CD14-positive monocyte (primary cell): ENCODE measurements around the gene CCNL1. TPM values are rescaled to one million over a fixed set of nuclear protein-coding genes. Genes with fewer than 3 reads are reported as not detected.
A peak's percentile ranks its signal among the peaks of the same experiment; 100 is the strongest.

Experiments used
- DNase-seq, 3 donors: peaks; one replicate each; pipeline ENCODE4 v3.0.0-alpha.2; 2011 to 2022
- H2AFZ ChIP-seq: 2 replicates; pipeline ENCODE4 v1.6.0; 2012; ENCODE audit warnings: mild to moderate bottlenecking, low read depth, low read length, inconsistent platforms; ENCODE audit not compliant: insufficient read depth, poor library complexity, severe bottlenecking
- H3K27ac ChIP-seq, 2 donors: 1 replicate in 1 of 2; 2 replicates in 1 of 2; pipeline ENCODE4 v1.5.1; 2012 to 2013; ENCODE audit warnings: low read length in 2 of 2, control low read depth in 1 of 2, inconsistent platforms in 1 of 2, low read depth in 1 of 2, mild to moderate bottlenecking in 1 of 2
- H3K27me3 ChIP-seq, 2 donors: one replicate each; pipeline versions ENCODE4 v1.6.0 to v1.6.1; 2011 to 2013; ENCODE audit warnings: low read length in 2 of 2; ENCODE audit not compliant: control insufficient read depth in 2 of 2, insufficient read depth in 2 of 2
- H3K36me3 ChIP-seq, 2 donors: replicated peaks in 1 of 2; 1 replicate in 1 of 2; 2 replicates in 1 of 2; pipeline versions ENCODE4 v1.5.1 to v1.6.1; 2012 to 2013; ENCODE audit warnings: low read length in 2 of 2, control low read depth in 1 of 2, inconsistent platforms in 1 of 2, mild to moderate bottlenecking in 1 of 2; ENCODE audit not compliant: insufficient read depth in 2 of 2, control insufficient read depth in 1 of 2
- H3K4me1 ChIP-seq, 2 donors: 1 replicate in 1 of 2; 2 replicates in 1 of 2; pipeline versions ENCODE4 v1.5.1 to v1.6.1; 2012 to 2013; ENCODE audit warnings: low read length in 2 of 2, control low read depth in 1 of 2, inconsistent platforms in 1 of 2, mild to moderate bottlenecking in 1 of 2, moderate library complexity in 1 of 2; ENCODE audit not compliant: insufficient read depth in 2 of 2, control insufficient read depth in 1 of 2
- H3K4me2 ChIP-seq: replicated peaks from 2 replicates; pipeline ENCODE3; 2012; ENCODE audit warnings: low read length, moderate library complexity, mild to moderate bottlenecking; ENCODE audit not compliant: poor library complexity, severe bottlenecking; ENCODE audit errors: extremely low read depth
- H3K4me3 ChIP-seq, 3 experiments: fragments of 200-600 bp in 1 of 3; sonication (generic) in 1 of 3; replicated peaks in 1 of 3; 1 replicate in 2 of 3; 2 replicates in 1 of 3; pipeline ENCODE4 v1.5.1; 2011 to 2013; ENCODE audit warnings: low read length in 3 of 3, mild to moderate bottlenecking in 3 of 3, control low read depth in 2 of 3, low read depth in 2 of 3, inconsistent platforms in 1 of 3, moderate library complexity in 1 of 3
- H3K79me2 ChIP-seq: 2 replicates; pipeline ENCODE4 v1.6.0; 2012; ENCODE audit warnings: mild to moderate bottlenecking, control low read depth, inconsistent platforms, low read length, moderate library complexity; ENCODE audit not compliant: insufficient read depth
- H3K9ac ChIP-seq: 2 replicates; pipeline ENCODE4 v1.6.0; 2017; ENCODE audit warnings: low read length, mild to moderate bottlenecking; ENCODE audit not compliant: insufficient read depth, poor library complexity, severe bottlenecking
- H3K9me3 ChIP-seq, 2 donors: replicated peaks in 1 of 2; 1 replicate in 1 of 2; 2 replicates in 1 of 2; pipeline versions ENCODE4 v1.5.1 to v1.6.1; 2012 to 2013; ENCODE audit warnings: low read length in 2 of 2, control low read depth in 1 of 2; ENCODE audit not compliant: control insufficient read depth in 1 of 2, insufficient read depth in 1 of 2
- H4K20me1 ChIP-seq: 2 replicates; pipeline ENCODE4 v1.6.0; 2012; ENCODE audit warnings: mild to moderate bottlenecking, low read length, control low read depth, moderate library complexity; ENCODE audit not compliant: insufficient read depth
- H3K27ac Mint-ChIP-seq, 7 donors: one replicate each; pipeline ENCODE4 v1.8.0; 2020; ENCODE audit warnings: mild to moderate bottlenecking in 7 of 7, mixed read lengths in 7 of 7, moderate library complexity in 6 of 7, inconsistent platforms in 2 of 7
- H3K27me3 Mint-ChIP-seq, 3 donors: one replicate each; pipeline ENCODE4 v1.8.0; 2021 to 2022; ENCODE audit warnings: low read depth in 3 of 3, mild to moderate bottlenecking in 3 of 3, mixed read lengths in 3 of 3, moderate library complexity in 3 of 3, inconsistent platforms in 1 of 3
- H3K36me3 Mint-ChIP-seq, 2 donors: one replicate each; pipeline ENCODE4 v1.8.0; 2020; ENCODE audit warnings: mixed read lengths in 2 of 2, inconsistent platforms in 1 of 2, mild to moderate bottlenecking in 1 of 2
- H3K4me1 Mint-ChIP-seq: one replicate; pipeline ENCODE4 v1.8.0; 2020; ENCODE audit warnings: mild to moderate bottlenecking, mixed read lengths
- H3K4me3 Mint-ChIP-seq, 2 donors: one replicate each; pipeline ENCODE4 v1.8.0; 2020; ENCODE audit warnings: mild to moderate bottlenecking in 2 of 2, mixed read lengths in 2 of 2, moderate library complexity in 1 of 2
- H3K9me3 Mint-ChIP-seq, 7 donors: one replicate each; pipeline ENCODE4 v1.8.0; 2020 to 2022; ENCODE audit warnings: mixed read lengths in 7 of 7, mild to moderate bottlenecking in 6 of 7, moderate library complexity in 6 of 7, inconsistent platforms in 2 of 7
- WGBS: methylation state at CpG from one replicate; pipeline ENCODE4 v1.1.5; 2013; ENCODE audit warnings: missing lambda C conversion rate; ENCODE audit not compliant: insufficient coverage; 5-methylcytosine and 5-hydroxymethylcytosine counted together
- intact Hi-C, 2 donors: fragments of 100-400 bp; cut with micrococcal nuclease; formaldehyde crosslinking; loops; one replicate each; pipeline versions ENCODE4 v1.15.0 to v1.15.1; 2023
- polyA plus RNA-seq, 3 donors: library from polyadenylated mRNA; depleted of rRNA in 1 of 3; unstranded in 2 of 3; stranded (reverse) in 1 of 3; fragments of 300-500 nt in 2 of 3; fragments of >200 nt in 1 of 3; fragmentation: Illumina TruSeq in 2 of 3; gene quantifications; 1 replicate in 2 of 3; 2 replicates in 1 of 3; pipeline ENCODE4 v1.2.3, GENCODE V29; 2012 to 2021
- TF ChIP-seq, protein P1 (sequence below): fragments of 200-600 bp; IDR thresholded peaks from one replicate; pipeline ENCODE4 v1.8.0; 2022; ENCODE audit warnings: antibody characterized with exemption, mild to moderate bottlenecking

The CCNL1 gene
- polyA plus RNA-seq, 3 donors: 32.0 to 751 (median 42.3) TPM

DNA sequence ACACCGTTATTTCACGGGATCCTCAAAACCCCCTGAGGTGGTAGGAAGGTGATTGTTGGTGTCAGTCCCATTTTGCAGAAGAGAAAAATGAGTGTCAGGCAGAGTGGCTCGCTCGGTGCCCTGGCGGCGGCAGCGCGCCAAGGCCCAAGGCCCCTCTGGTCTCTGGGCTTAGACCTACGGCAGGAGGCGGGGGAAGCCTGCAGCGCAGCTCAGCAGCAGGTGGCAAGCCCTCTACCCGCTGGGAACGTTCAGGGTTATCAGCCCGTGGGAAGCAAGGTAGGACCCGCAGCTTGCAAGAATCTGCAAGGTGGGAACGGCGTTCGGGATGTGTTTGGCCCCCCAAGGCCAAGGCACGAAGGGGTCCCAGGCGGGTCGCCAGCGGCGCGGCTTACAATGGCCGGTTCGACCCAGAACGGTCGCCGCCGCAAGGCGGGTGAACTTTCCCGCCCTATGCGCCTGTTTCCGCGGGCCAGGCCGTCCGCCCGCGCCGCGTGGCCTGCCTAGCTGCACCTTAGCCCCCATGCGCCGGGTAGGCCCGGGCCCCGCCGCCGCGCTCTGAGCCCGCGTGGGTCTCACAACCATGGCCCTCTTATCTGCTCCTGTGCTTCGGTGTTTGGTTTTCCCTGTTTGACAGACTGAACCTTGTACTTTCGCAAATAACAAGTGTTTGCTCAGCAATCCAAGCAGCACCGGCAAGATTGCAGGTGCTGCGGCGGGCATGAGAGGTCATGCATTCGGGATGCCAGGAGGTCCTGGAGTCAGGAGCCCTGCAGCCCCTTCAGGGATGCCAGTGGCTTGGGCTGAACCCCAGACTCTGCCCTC, 39.7 kb downstream of the CCNL1 start:
- Mint-ChIP-seq H3K27ac (no peak overlapping the region), H3K4me3 (peak overlapping the region in 1 of 2 donors; percentile 72)

GRCh38 chr3:157119369-157119951, 40.5 kb downstream of the CCNL1 start:
- H3K9ac ChIP-seq: no peak overlapping the region
- Mint-ChIP-seq H3K36me3 (no peaks in the 10 kb centered on the region), H3K27me3 (peaks cover 9 to 20% (median 15%) of the 10 kb centered on the region in 3 donors), H3K9me3 (peaks cover 0 to 8% (median 0%) of the 10 kb centered on the region in 7 donors), H3K4me3 (peak overlapping the region in 1 of 2 donors; percentile 35), H3K27ac (no peak overlapping the region), H3K4me1 (no peaks in the 10 kb centered on the region)
- H3K79me2 ChIP-seq: no peaks in the 10 kb centered on the region
- H3K4me2 ChIP-seq: no peak overlapping the region
- peaks cover 2 to 7% of the 10 kb centered on the region in 2 donors for H3K27me3 ChIP-seq
- no peaks in the 10 kb centered on the region for H3K4me1 ChIP-seq
- H3K36me3 ChIP-seq: no peaks in the 10 kb centered on the region
- H3K27ac ChIP-seq: no peak overlapping the region
- intact Hi-C loops: no loop called here
- TF ChIP-seq, protein P1, sequence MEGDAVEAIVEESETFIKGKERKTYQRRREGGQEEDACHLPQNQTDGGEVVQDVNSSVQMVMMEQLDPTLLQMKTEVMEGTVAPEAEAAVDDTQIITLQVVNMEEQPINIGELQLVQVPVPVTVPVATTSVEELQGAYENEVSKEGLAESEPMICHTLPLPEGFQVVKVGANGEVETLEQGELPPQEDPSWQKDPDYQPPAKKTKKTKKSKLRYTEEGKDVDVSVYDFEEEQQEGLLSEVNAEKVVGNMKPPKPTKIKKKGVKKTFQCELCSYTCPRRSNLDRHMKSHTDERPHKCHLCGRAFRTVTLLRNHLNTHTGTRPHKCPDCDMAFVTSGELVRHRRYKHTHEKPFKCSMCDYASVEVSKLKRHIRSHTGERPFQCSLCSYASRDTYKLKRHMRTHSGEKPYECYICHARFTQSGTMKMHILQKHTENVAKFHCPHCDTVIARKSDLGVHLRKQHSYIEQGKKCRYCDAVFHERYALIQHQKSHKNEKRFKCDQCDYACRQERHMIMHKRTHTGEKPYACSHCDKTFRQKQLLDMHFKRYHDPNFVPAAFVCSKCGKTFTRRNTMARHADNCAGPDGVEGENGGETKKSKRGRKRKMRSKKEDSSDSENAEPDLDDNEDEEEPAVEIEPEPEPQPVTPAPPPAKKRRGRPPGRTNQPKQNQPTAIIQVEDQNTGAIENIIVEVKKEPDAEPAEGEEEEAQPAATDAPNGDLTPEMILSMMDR: no peak
- H3K9me3 ChIP-seq: no peaks in the 10 kb centered on the region
- H4K20me1 ChIP-seq: no peaks in the 10 kb centered on the region
- 64% methylated on average over 4 of the region's 7 CpGs for WGBS
- no peak for DNase-seq
- no peak overlapping the region for H3K4me3 ChIP-seq
- H2AFZ ChIP-seq: no peak overlapping the region

More for the DNA sequence above, 39.7 kb downstream of the CCNL1 start:
- Histone ChIP-seq H3K4me2 (no peak overlapping the region), H3K27ac (no peak overlapping the region), H3K36me3 (no peaks in the 10 kb centered on the region), H3K9me3 (no peaks in the 10 kb centered on the region), H3K9ac (no peak overlapping the region), H4K20me1 (no peaks in the 10 kb centered on the region), H3K4me1 (no peaks in the 10 kb centered on the region), H2AFZ (no peak overlapping the region), H3K79me2 (no peaks in the 10 kb centered on the region), H3K4me3 (no peak overlapping the region), H3K27me3 (peaks cover 2 to 7% of the 10 kb centered on the region in 2 donors)
- Mint-ChIP-seq H3K9me3 (peaks cover 0 to 8% (median 0%) of the 10 kb centered on the region in 7 donors), H3K27me3 (peaks cover 8 to 20% (median 16%) of the 10 kb centered on the region in 3 donors), H3K4me1 (no peaks in the 10 kb centered on the region), H3K36me3 (no peaks in the 10 kb centered on the region)
- DNase-seq: no peak
- intact Hi-C loops: no loop called here
- TF ChIP-seq, protein P1: no peak
- 67% methylated on average over 54 of the region's 56 CpGs for WGBS
